GM19023 (cell line): ENCODE measurements around the gene GOLGA3.

Experiments used
- ATAC-seq: cut with Tn5 transposase; IDR thresholded peaks from one replicate; pipeline ENCODE4 v1.9.1; 2021; ENCODE audit warnings: mild to moderate bottlenecking, moderate library complexity; ENCODE audit not compliant: unreplicated experiment

GOLGA3 gene

GRCh38 chr12:132724506-132725241, 104.0 kb downstream of the GOLGA3 start:
- ATAC-seq: no peak

GRCh38 chr12:132723764-132724140, 104.9 kb downstream of the GOLGA3 start:
- ATAC-seq: no peak

- ATAC-seq: no peak
These were observed 105.5 kb downstream of the GOLGA3 start for GRCh38 chr12:132723015-132723763.

GRCh38 chr12:132720606-132721345, 107.9 kb downstream of the GOLGA3 start:
- no peak for ATAC-seq

- ATAC-seq: no peak
These were observed 108.7 kb downstream of the GOLGA3 start for GRCh38 chr12:132719954-132720324.

- no peak for ATAC-seq
These were observed 109.3 kb downstream of the GOLGA3 start for GRCh38 chr12:132719141-132719953.
